GM12872 (cell line): Measurements from ENCODE around the gene PCSK6.

Source experiments
- TF ChIP-seq, protein P1 (sequence below): IDR thresholded peaks from 3 replicates; pipeline ENCODE4 v1.5.1; 2011; ENCODE audit warnings: low read depth, mild to moderate bottlenecking, low read length, moderate library complexity; ENCODE audit not compliant: insufficient read depth

The PCSK6 gene

DNA sequence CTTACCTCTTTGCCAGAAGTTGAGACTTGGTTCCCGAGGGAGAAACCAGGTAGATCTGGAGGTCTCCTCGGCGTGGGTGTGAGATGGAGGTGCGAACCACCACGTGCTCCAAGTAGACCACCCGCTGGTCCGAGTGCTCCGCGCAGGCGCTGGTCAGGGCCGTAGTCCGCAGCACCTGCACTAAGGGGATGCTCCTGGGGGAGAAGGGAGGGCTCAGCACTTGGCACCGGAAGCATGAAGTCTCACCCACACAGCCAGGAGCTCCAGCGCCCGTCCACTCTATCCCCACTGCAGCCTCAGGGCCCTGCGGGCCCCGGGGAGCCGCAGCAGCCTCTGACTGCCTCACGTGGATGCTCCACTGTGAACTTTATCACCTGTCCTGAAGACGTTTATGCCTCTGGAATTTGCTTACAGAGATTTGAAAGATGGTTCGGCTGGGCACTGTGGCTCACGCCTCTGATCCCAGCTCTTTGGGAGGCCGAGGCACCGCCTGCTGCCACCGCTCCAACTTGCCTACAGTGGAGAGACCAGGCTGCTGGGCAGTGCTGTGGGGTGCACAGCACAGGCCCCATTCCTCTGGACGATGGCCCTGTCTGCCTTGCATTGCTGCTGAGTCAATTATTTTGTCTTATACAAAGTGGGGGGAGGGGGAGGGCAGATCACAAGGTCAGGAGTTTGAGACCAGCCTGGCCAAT lies 119.0 kb downstream of the PCSK6 start:
- TF ChIP-seq, protein P1, sequence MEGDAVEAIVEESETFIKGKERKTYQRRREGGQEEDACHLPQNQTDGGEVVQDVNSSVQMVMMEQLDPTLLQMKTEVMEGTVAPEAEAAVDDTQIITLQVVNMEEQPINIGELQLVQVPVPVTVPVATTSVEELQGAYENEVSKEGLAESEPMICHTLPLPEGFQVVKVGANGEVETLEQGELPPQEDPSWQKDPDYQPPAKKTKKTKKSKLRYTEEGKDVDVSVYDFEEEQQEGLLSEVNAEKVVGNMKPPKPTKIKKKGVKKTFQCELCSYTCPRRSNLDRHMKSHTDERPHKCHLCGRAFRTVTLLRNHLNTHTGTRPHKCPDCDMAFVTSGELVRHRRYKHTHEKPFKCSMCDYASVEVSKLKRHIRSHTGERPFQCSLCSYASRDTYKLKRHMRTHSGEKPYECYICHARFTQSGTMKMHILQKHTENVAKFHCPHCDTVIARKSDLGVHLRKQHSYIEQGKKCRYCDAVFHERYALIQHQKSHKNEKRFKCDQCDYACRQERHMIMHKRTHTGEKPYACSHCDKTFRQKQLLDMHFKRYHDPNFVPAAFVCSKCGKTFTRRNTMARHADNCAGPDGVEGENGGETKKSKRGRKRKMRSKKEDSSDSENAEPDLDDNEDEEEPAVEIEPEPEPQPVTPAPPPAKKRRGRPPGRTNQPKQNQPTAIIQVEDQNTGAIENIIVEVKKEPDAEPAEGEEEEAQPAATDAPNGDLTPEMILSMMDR: no peak

DNA sequence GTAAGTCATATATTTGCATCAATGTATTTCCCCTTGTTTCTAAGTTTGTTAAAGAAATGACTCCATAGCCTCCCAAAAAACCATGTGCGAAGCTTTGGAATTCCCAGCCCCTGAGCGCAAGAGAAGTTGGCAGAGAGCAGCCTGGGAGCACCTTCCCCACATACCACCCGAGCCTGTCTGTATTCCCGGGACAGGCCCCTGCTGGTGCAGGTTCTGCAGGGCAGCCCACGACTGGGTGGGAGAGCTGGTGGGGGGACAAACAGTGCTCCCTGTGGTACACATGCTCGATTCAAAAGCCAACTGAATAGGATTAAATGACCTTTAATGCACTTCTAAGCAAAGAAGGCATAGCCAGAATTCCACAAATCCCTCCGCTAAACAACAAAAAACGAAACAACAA lies 119.8 kb downstream of the PCSK6 start:
- TF ChIP-seq, protein P1: no peak

DNA sequence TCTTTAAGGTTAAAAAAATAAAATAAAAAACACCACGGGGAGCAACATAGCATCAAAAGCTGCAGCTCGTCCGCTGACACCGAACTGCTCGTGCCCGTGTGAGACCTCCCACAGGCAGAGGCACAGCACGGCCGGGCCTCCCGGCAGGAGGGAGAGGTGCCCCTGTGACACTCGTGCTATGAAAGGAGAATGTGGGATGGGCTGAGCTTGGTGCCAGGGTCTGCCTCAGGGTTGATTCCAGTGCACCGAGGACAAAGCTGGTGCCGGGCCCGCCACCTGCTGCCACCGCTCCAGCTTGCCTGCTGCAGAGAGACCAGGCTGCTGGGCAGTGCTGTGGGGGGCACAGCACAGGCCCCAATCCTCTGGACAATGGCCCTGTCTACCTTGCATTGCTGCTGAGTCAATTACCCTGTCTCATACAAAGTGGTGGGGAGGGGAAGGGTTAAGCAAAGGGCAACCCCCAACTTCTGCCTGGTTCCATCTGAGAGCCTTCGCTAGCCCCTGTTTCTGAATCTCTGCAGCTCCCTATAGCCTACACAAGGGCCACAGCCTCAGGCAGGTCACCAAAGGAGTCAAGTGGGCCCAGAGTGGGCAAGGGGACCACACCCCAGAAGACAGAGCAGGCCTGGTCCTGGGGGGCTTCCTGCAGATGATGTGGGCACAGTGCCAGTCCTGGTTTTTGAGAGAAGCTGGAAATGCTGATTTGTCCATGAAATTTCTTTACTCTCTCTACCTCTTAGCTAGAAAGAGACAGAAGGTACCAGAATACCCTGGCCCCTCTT lies 120.5 kb downstream of the PCSK6 start:
- TF ChIP-seq, protein P1: no peak

DNA sequence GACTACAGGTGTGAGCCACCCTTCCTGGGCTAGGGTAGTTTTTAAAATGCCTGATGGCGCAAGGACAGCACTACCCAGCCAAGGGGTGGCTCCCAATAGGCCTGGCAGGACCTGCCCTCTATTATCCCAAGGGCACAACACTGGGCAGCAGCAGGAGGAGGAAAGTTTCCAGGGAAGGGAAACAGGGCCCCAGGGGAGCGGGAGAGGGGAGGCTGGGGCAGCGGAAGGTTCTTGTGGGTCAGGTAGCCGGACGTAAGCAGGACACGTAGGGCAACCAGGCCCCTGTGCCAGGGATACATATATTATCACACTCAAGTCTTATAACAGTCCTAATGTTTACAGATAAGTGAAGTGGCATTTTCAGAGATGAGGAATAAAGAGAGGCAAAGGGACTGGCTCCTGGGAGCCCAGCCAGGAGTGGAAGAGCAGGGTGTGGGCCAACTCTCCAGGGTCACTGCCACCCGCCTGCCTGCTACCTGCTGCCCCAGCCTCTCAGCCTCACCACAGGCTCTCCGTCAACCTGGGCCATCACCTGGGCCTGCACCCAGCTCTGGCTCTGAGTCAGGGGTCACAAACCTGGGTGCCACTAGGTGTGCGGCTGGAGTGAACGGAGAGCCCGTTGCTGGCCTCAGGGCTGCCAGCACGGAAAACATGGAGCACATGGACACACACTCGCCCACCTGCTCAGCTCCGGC lies 121.3 kb downstream of the PCSK6 start:
- TF ChIP-seq, protein P1: no peak

DNA sequence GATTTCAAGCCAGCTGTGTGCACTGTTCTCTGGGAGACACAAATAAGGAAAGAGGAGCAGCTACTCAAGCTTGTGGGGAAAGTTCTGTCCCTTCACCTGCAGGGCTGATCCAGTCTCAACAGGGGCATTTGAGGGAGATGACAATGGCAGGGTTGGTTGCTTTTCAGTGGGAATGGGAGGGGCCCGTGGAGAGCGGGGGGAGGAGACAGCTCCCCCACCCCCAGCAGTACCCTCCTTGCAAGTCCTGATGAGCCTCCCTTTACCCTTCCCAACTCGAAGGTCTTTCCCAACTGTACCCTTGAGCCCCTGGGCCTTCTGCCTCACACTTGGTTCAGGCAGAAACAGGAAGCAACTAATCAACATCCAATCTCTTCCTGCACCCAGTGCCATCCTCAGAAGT lies 122.7 kb downstream of the PCSK6 start:
- TF ChIP-seq, protein P1: no peak

DNA sequence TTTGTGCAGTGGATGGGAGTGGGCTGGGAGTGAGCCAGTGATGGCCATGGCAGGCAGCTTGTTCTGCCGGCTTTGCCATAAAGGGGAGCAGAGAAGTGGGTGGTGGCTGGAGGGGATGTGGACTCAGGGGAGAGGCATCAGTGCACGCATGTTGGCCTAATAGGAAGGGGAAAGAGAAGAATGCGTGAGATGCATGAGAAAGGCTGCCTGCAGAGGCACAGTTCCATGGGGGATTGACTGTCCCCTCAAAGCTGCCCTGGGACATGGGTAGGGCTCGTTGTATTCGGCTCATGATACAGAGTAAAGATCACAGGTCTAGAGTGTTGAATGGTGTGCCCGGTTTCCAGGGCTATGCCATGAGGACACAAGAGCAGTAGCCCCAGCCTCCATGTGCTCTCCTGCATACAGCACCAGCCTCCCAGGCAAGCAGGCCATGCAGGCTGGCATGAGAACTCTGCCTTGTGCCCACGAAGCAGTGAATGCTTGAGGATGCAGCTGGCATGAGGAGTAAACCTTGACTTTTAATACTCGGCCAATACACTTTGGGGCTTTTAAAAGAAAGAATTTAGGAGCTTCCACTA lies 126.4 kb downstream of the PCSK6 start:
- TF ChIP-seq, protein P1: no peak

DNA sequence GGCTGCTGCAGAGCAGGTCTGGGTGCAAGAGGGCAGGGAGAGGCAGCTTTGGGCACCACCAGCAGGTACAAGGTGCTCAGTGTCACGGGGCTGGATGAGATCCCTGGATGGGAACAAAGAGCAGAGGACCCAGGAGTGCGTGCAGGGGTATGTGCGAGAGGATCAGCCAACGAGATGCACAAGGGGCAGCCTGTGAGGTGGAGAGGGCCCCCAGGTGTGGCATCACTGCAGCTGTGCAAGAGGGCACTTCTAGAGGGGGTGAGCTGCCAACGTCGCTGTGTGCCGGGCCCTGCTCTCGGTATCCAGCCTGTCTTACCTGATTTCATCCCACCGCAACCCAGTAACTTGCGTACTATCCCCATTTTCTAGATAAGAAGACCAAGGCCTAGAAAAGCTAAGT lies 127.1 kb downstream of the PCSK6 start:
- TF ChIP-seq, protein P1: no peak
